OCI-LY7 (cell line): Measurements from ENCODE around the gene C11orf54. TPM values are rescaled to one million over a fixed set of nuclear protein-coding genes. Genes with fewer than 3 reads are reported as not detected.

Experiments
- BruUV-seq: library from RNA; stranded (reverse); fragments of 400-500 nt; replicated peaks from 2 replicates; lab custom pipeline; 2021; lab: Mats Ljungman, UMichigan
- CTCF ChIA-PET: fragments of 300-600 bp; sonication (Branson Sonifier 250); formaldehyde crosslinking; loops from one replicate; lab custom pipeline; 2022; ENCODE audit warnings: antibody characterized with exemption; ENCODE audit not compliant: unreplicated experiment; lab: Charles Lee
- POLR2A ChIA-PET: fragments of 300-600 bp; sonication (Branson Sonifier 250); formaldehyde crosslinking; loops from one replicate; lab custom pipeline; 2022; ENCODE audit warnings: antibody characterized with exemption; lab: Charles Lee
- DNase-seq: peaks from one replicate; pipeline ENCODE4 v3.0.0-alpha.2; 2015; ENCODE audit warnings: low spot score
- H2AFZ ChIP-seq: fragments of 200-600 bp; sonication (generic), shearing (Covaris generic); 2 replicates; pipeline ENCODE4 v1.6.1; 2014; ENCODE audit warnings: mild to moderate bottlenecking, antibody characterized with exemption, low read length, moderate library complexity
- H3K27ac ChIP-seq: fragments of 200-600 bp; sonication (generic); 2 replicates; pipeline ENCODE4 v1.5.1; 2014; ENCODE audit warnings: mixed run types, low read depth, mild to moderate bottlenecking, moderate library complexity, low read length, inconsistent platforms; ENCODE audit not compliant: poor library complexity, severe bottlenecking
- H3K36me3 ChIP-seq: fragments of 200-600 bp; sonication (generic); 2 replicates; pipeline ENCODE4 v1.6.1; 2014; ENCODE audit warnings: mild to moderate bottlenecking, antibody characterized with exemption, low read length, moderate library complexity, mixed read lengths; ENCODE audit not compliant: insufficient read depth
- H3K4me1 ChIP-seq: fragments of 200-600 bp; sonication (generic); 2 replicates; pipeline ENCODE4 v1.5.1; 2014; ENCODE audit warnings: mild to moderate bottlenecking, low read length; ENCODE audit not compliant: insufficient read depth, poor library complexity, severe bottlenecking
- H3K4me2 ChIP-seq: fragments of 200-600 bp; sonication (generic); 2 replicates; pipeline ENCODE4 v1.6.1; 2014; ENCODE audit warnings: mild to moderate bottlenecking, low read length
- H3K4me3 ChIP-seq: fragments of 200-600 bp; sonication (generic); 2 replicates; pipeline ENCODE4 v1.5.1; 2014; ENCODE audit warnings: mild to moderate bottlenecking, low read depth, low read length; ENCODE audit not compliant: poor library complexity, severe bottlenecking
- H3K79me2 ChIP-seq: fragments of 200-600 bp; sonication (generic); 2 replicates; pipeline ENCODE4 v1.6.1; 2016; ENCODE audit warnings: low read depth, mild to moderate bottlenecking, low read length, moderate library complexity, mixed read lengths; ENCODE audit not compliant: insufficient read depth
- H3K9me2 ChIP-seq: fragments of 200-600 bp; sonication (generic); 2 replicates; pipeline ENCODE4 v1.6.1; 2016; ENCODE audit warnings: mild to moderate bottlenecking, low read length, mixed read lengths; ENCODE audit not compliant: insufficient read depth
- H3K9me3 ChIP-seq: fragments of 200-600 bp; sonication (generic); 2 replicates; pipeline ENCODE4 v1.6.1; 2014; ENCODE audit warnings: mild to moderate bottlenecking, mixed run types, low read length, mixed read lengths
- H4K20me1 ChIP-seq: fragments of 200-600 bp; sonication (generic); 2 replicates; pipeline ENCODE4 v1.6.1; 2014; ENCODE audit warnings: mild to moderate bottlenecking, antibody characterized with exemption, low read length, moderate library complexity, mixed read lengths; ENCODE audit not compliant: insufficient read depth
- CTCF ChIP-seq: fragments of 200-600 bp; sonication (generic); conservative IDR thresholded peaks from 2 replicates; pipeline ENCODE4 v1.5.1; 2014; ENCODE audit warnings: mild to moderate bottlenecking, antibody characterized with exemption, low read length, moderate library complexity, mixed read lengths
- EZH2phosphoT487 ChIP-seq: fragments of 200-600 bp; sonication (generic); IDR thresholded peaks from 2 replicates; pipeline ENCODE4 v1.6.1; 2018; ENCODE audit warnings: low read depth, borderline replicate concordance, mild to moderate bottlenecking, mixed run types, antibody characterized with exemption, low read length, moderate library complexity, mixed read lengths
- intact Hi-C: fragments of 100-400 bp; cut with micrococcal nuclease; formaldehyde crosslinking; loops from one replicate; pipeline ENCODE4 v1.10.0; 2022; ENCODE audit not compliant: unreplicated experiment
- microRNA-seq: library from miRNA; unstranded; fragments of <30 nt; microRNA quantifications from one replicate; pipeline ENCODE4 v1.2.0, GENCODE V29; 2022; ENCODE audit warnings: borderline replicate concordance
- small RNA-seq: library from RNA; depleted of rRNA; stranded (forward); fragments of <200 nt; gene quantifications from one replicate; pipeline ENCODE3, GENCODE V24; 2014
- total RNA-seq, 2 experiments: library from RNA; depleted of rRNA in 1 of 2; stranded (reverse); fragments of >200 nt in 1 of 2; shearing (Covaris generic) in 1 of 2; gene quantifications; 2 replicates each; pipeline ENCODE4 v1.2.3, GENCODE V29; 2014 to 2022

Gene C11orf54
- total RNA-seq, 2 experiments from 2014 or later: 29.5 to 35.5 TPM

- TF ChIP-seq EZH2phosphoT487 (no peak), CTCF (no peak)
- DNase-seq: no peak
- CTCF ChIA-PET: no interaction called here
Measured at GRCh38 chr11:93813974-93814373, 72.5 kb downstream of the C11orf54 start.

More at GRCh38 chr11:93813974-93814373, 72.5 kb downstream of the C11orf54 start:
- POLR2A ChIA-PET: no interaction called here
- Histone ChIP-seq H3K27ac (no peak overlapping the region), H3K4me1 (no peaks in the 10 kb centered on the region), H3K4me2 (no peak overlapping the region), H3K36me3 (peaks cover 71% of the 10 kb centered on the region), H3K79me2 (no peaks in the 10 kb centered on the region), H3K9me3 (no peaks in the 10 kb centered on the region), H3K9me2 (no peaks in the 10 kb centered on the region), H4K20me1 (no peaks in the 10 kb centered on the region), H2AFZ (no peak overlapping the region), H3K4me3 (no peak overlapping the region)
- intact Hi-C loops: no loop called here
- BruUV-seq: no TSS peak

Small RNA genes within 50 kb of the gene (microRNA-seq; reads per million reads assigned to microRNA genes)
- gene MIR1304: 84.8 reads per million, percentile 54 among the genes with 10 or more reads in this experiment

Small RNA genes within 50 kb of the gene (small RNA-seq; reads per million reads assigned to genes)
- gene RF00019 (not detected), gene RF00493 (8.5 reads per million, percentile 95 among the genes with 10 or more reads in this experiment), gene SCARNA9 (0.52 reads per million, percentile 7 among the genes with 10 or more reads in this experiment), gene SNORA1 (not detected), gene SNORA18 (not detected), gene SNORA25 (not detected), gene SNORA32 (not detected), gene SNORA40 (not detected), gene SNORA8 (not detected), gene SNORD5 (not detected), gene SNORD6 (1,501 reads per million, percentile 100 among the genes with 10 or more reads in this experiment)

Other genes starting within 250 kb of the C11orf54 start
- 36.1 and 44.7 TPM in 2 replicates for gene SMCO4, start 198.3 kb upstream of the C11orf54 start, total RNA-seq (2014; rRNA removed; shearing (Covaris generic))
- 44.1 and 52.4 TPM in 2 replicates for gene SMCO4, start 198.3 kb upstream of the C11orf54 start, total RNA-seq (2022)
- 38.9 and 43.4 TPM in 2 replicates for gene CEP295, start 80.0 kb upstream of the C11orf54 start, total RNA-seq (2014; rRNA removed; shearing (Covaris generic))
- 34.8 and 38.0 TPM in 2 replicates for gene CEP295, start 80.0 kb upstream of the C11orf54 start, total RNA-seq (2022)
- 201 and 206 TPM in 2 replicates for gene TAF1D, start 177 bp upstream of the C11orf54 start, total RNA-seq (2014; rRNA removed; shearing (Covaris generic))
- 276 and 285 TPM in 2 replicates for gene TAF1D, start 177 bp upstream of the C11orf54 start, total RNA-seq (2022)
- gene MED17, start 42.6 kb downstream of the C11orf54 start, total RNA-seq (2014; rRNA removed; shearing (Covaris generic)): 21.8 and 23.0 TPM in 2 replicates
- 31.1 and 33.3 TPM in 2 replicates for gene MED17, start 42.6 kb downstream of the C11orf54 start, total RNA-seq (2022)
- gene VSTM5, start 108.9 kb downstream of the C11orf54 start, total RNA-seq (2014; rRNA removed; shearing (Covaris generic)): not detected in 2 replicates
- not detected in 2 replicates for gene VSTM5, start 108.9 kb downstream of the C11orf54 start, total RNA-seq (2022)